ENCODE measurements around the gene GGACT. TPM values are rescaled to one million over a fixed set of nuclear protein-coding genes. Genes with fewer than 3 reads are reported as not detected.
A peak's percentile ranks its signal among the peaks of the same experiment; 100 is the strongest.

GGACT gene
- total RNA-seq, 1 experiment from 2014 or later = 2.2 TPM

DNA sequence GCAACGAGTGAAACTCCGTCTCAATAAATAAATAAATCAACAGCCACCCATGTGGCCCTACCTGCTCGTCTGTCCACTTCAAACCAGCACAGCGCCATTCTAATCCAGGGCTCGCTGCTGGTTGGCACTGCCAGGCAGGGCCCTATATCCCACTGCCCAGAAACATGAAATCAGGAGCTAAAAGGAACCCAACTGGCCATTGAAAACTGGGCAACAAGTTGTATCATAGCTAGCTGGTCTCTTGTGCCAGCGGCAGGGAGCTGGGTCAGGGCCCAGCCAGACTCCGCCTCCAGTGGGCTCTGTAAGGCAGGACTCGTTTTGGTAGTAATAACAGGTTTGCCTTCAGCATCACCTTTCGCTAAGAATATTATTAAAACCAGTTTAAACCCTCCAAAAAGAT lies 39.3 kb downstream of the GGACT start:
- no peak for DNase-seq (ENCODE audit: low read depth)

DNA sequence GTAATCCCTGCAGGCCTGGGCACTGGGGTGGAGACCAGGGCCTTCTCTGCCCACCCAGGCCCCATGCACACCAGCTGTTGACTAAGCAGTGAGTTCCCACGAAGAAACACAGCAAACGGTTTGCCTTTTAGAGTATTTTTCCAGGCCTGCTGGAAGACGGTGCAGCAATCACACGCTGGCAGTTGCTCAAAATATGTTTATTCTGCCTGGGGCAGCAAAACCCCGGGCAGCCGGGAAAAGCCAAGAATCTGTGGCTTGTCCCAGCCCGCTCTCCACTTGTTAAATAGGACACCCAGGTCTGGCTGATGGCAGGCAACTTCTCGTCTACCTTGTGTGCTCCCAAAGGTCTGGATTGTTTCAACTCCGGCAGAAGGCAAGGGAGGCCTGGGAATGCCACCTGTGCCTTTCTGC lies 40.8 kb downstream of the GGACT start:
- peak; percentile 54 for DNase-seq (ENCODE audit: low read depth)

DNA sequence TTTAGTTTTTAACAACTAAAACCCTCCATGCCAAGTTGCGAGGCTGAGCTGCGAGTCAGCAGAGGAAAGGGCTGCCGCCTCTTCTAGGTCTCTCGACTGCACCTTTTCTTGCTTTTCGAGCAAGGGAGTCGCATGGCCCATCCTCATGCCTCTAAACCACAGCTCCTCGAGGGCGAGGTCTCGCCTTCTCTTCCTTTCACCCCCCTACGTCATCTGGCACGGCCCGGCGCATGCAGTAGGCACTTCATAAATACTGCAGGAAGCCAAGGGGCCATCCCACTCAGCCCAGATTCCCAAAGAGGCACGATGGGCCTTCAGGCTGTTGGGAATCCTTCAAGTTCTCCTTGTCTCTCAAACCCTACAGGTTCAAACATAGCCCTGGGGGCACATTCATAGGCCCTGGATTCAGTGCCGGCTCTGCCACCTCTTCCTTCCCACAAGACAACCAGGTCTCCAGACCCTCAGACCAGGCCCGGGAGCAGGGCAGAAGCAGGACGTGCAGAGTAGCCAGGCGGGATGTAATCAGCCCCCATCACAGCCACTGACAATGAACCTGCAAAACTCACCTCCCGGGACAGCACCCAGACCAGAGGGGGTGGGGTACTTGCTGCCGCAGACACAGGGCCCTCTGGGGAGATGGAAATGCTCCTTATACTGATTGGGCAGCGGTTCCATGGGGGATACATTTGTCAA lies 41.7 kb downstream of the GGACT start:
- DNase-seq (ENCODE audit: low read depth) = no peak

DNA sequence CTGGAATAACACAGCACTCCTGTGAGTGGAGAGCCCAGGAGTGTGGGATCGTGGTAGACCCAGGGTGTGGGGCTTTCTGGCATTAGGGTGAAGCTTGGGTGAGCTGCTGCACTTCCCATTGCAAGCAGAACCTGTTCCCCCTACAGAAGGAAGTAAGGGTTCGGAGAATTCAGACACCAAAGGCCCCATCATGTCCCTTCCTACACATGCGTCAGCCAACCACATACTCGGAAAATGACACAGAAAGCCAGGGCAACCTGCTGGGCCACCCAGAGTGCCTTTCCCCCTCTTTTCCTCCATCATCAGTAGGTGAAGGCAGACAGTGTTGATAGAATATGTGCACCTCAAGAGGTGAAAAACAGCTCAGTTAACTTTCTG lies 42.9 kb downstream of the GGACT start:
- DNase-seq (ENCODE audit: low read depth) = no peak

DNA sequence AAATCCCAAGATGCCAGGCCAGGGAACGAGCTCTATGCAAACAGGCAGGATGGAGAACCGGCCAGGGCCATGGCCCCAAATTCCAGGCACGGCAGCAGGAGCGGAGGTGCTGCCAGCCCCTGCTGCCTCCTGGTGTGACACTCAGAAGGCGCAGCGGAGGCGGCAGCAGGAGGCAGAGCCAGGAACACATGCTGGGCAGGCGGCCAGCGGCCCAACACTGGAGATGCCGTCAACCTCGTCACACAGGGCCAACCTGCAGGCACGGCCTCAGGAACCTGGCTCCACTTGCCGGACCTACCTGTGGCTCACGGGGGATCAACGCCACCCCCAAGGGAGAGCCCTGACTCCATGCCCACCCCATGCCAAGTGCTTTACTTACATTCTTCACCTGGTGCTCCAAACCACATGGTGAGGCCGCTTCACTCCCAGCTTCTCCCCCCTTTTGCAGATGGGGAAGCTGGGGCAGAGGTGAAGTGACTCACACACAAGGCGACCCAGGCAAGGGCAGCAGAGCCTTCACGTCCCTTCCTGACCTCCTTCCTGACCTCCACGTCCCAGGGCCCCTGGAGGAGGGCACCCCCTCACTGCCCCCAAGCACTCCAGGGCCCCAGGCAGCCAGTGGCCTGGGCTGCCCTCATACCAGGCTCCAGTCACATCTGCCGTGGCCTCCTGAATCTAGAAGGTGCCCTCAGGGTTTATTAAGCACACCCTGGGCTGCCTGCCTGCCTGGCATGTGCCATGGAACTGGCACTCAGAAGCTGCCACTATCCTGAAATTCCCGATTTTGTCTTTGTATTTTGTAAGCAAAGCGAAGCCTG lies 43.5 kb downstream of the GGACT start:
- no peak for DNase-seq (ENCODE audit: low read depth)

DNA sequence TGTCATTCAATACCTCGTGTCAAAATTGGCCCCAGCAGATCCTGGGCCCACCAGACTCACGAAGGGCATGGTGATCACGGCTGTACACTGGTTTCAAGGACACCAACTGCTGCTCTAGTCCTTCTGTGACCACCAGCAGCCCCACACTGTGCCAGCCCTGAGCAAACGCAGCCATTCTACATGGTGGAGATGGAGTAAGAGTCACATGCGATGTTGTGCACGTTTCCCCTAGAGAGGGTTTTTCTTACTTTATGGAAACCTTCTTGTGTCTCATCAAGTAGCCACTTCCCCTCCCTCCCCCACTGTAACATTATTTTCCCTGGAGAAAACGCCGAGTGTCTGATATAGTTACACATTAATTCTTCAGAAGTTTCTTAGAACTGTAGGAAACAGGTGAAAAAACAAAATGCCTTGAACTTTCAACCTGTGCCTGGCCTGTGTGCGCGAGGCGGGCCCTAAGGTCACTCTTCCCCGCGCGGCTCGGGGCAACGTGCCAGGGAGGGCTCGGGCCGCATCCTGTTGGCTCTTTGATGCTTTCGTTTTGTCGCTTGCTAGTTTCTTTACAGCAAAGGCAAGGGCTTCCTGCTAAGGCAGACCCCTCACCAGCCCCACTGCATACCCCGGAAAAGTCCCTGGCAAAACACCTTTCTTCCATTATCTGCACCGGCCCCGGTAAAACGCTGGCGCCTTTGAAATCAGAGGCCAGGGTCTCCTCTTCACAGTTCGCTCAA lies 44.6 kb downstream of the GGACT start:
- no peak for DNase-seq (ENCODE audit: low read depth)

DNA sequence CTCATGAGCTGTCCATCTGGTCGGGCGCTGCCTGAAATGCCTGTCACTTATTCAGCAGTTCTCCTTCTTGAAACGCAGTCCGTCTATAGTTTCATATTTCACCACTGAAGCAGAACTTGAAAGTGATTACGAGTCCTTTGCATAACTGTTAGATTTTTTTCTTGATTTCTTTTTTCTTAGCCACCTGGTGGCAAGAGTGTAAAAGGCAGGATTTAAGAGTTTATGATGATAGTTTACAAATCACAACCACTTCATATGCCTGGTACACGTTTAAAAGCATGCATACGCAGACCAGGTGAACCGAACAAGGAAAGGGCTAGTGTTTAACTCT lies 45.8 kb downstream of the GGACT start:
- DNase-seq (ENCODE audit: low read depth) = peak; percentile 22

DNA sequence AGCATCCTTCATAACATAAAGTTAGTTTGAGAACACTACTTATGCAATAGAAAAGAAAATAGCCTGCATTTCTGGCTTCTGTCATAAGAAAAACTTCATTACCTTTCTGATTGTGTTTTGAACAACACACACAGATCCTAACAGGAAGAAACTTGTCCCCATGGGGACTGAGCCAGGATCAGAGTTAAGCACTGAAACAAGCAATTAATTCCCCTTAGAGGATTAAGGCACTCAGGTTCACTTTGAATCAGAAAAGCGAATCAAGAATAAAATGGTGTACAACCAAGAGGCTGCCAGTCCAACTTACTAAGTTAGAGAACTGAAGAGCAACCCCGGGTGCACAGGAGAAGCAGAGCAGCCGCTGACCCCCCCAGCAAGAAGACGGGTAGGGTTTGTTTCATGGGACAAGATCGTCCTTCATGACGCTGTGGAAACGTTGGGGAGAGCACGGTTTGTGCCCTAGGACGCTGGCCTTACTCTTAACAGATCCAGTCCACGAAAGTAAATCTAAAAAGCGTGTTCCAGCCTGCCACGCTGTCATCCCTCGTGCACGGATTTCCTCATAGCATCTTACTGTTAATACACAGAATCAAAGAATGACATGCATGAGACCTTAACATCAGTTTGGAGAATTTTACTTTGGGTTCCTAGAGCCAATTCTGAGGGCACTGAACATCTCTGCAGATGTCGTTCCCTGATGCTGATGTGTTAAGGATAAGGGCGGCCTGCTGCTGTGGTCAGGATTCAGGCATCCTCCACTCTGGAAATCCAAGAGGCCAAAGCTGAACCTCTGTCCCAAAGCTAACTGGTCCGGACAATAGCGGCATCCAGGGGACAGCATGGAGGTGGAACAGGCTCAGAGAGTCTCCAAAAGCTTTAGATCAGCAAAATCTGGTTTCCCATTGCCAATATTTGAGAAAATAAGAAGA lies 46.4 kb downstream of the GGACT start:
- no peak for DNase-seq (ENCODE audit: low read depth)

DNA sequence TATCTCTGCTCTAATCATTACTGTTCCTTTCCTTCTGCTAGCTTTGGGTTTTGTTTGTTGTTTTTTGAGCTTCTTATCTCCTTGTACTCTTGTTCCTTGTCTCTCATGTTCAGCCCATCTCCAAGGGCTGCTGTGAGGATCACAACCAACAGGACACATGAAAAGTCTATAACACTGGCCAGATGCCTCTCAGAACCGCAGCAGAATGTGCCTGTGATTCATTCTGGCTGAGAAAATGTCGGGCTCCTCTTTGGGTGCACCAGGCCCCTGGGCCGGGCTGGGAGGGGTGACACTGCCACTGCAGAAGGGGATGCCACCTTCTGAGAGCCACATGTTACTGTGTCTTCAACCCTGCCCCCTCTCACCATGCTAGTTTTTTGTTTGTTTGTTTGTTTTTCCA lies 48.0 kb downstream of the GGACT start:
- DNase-seq (ENCODE audit: low read depth) = no peak

DNA sequence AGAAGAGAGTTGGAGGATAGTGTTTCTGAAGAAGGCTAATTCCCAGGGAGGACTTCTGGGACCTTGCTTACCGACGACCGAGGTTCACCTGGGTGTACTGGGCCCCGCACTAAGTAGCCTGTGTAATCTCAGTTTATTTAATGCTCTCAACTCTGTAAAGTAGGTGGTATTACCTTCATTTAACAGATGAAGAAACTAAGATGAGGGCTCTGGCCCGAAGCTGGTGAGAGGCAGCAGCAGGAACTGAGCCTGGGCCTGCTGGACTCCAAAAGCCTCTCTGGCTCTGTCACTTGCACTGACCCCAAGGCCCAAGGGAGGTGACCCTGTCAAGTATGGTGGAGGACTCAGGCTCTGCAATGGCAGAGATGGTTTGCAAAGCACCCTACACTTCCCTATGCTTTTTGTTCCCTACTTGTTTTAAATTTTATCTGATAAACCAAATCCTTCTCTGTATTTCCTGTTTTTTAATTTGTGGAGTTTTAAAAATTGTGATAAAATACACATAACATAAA lies 50.6 kb downstream of the GGACT start:
- DNase-seq (ENCODE audit: low read depth) = no peak

DNA sequence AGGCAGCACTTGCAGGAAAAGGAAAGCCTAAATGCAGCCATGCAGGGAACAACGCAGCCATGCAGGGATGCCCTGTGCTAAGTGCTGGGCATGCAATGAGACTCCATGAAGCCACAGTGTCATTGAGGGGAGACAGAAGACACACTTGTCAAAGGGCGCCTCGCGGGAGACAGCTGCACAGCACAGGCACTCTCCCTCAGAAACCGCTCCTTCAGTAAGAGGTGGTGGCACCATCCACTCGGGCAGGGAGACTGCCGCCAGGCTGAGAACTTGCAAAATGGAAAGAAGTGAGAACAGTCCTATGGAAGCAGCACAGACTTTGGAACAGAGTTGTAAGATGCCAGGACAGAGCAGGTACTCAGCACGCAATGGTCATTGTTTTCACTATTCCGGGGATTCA lies 51.1 kb downstream of the GGACT start:
- DNase-seq (ENCODE audit: low read depth) = no peak

DNA sequence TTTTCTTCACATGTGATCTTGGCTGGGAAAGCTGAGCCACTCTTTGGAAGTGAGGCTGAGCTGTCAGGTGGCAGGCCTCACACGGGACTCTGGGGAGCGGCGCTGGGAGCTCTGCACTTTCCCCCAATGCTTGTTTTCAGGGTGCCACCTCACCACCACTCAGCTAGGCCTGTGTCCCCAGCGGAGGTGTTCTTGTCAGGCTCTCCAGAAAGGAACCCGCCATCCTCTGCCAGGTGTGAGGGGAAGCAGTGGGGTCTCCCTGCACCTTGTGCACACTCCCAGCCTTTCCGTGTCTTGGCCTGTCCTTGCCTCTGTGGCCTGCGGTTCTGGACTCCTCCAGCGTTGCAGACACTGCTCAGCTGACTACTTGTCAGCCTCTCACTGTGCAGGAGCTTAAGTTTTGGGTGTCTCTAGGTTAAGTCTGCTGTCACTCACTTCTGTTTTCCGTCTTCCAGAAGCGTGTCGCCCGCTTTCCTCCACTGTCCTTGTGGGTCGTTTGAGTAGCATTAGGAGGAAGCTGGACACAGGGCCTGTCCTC lies 51.9 kb downstream of the GGACT start:
- no peak for DNase-seq (ENCODE audit: low read depth)

DNA sequence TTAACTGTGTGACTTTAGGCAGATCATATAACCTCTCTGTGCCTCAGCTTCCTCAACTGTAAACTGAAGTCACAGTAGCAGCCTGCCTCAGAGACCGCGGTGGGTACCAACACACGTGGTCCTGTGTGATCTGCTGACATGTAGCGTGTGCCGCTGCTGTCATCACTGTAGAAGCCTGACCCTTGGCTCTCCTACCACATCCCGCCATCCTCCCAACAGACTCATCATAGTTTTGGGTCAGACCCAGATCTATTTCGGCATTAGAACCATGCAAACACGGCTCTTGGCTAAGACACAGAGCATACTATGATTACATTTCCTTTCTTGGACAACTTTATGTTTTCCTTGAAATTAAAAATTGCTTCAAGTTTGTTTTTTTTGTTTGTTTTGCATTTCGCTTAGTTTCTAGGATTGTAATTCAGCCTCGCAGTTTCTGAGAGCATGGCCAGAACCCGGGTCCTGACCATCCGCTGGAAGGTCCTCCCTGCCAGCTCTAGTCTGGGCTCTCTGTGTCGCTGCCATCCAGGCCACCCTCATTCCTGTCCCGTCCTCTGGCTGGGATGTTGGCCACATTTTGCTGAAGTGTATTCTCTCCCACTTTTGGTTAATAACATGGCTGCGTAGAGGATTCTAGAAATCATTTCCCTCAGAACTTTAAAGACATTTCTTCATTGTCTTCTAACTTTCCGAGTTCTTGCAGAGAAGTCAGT lies 53.0 kb downstream of the GGACT start:
- no peak for DNase-seq (ENCODE audit: low read depth)

DNA sequence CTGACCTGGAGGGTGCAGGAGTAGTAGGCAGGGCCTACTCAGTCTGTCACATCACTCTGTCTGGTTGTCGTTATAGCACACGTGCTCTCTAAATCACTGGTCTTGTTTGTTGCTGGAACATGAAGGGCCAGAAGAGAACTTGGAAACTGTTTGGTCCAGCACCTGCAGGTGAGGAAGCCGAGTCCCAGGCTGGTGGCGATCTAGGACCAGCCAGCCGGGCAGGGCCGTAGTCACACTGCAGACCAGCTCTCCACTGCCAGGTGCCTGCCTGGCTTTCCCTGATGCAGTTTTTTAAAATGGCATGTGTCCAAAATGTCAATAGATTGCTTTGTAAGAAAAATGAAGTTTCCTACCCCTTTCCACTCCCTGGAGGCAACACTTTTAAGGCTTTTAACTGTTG lies 53.7 kb downstream of the GGACT start:
- no peak for DNase-seq (ENCODE audit: low read depth)

DNA sequence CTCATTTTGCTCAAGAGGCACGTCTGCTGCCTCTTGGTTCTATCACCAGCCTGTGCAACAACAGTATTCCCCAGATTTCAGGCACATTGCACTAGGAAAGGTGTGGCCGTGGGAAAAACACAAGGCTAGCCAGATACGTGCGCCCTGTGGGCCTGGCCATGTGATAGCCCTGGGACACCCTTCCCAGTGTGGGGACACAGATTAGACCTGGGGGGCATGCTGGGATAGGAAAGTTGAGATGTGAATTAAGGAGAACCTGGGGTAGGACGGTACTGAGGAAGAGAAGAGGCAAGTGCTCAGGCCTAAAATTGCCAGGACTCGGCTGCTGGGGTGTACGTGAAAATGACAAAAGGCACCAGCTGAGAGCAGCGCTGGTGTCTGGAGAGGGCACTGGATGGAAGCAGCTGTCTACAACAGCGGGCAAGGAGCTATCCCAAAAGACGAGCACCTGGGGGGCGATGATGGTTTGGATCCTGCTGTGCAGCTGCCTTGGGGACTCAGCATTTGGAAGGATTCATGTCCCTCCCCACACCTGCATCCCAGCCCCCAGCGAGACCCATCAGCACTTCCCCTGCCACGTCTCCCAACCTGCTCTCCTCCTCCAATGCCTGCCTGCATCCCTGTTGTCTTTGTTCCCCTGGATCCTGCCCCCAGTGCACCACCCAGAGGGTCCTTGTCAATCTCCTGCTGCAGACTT lies 54.3 kb downstream of the GGACT start:
- no peak for DNase-seq (ENCODE audit: low read depth)

DNA sequence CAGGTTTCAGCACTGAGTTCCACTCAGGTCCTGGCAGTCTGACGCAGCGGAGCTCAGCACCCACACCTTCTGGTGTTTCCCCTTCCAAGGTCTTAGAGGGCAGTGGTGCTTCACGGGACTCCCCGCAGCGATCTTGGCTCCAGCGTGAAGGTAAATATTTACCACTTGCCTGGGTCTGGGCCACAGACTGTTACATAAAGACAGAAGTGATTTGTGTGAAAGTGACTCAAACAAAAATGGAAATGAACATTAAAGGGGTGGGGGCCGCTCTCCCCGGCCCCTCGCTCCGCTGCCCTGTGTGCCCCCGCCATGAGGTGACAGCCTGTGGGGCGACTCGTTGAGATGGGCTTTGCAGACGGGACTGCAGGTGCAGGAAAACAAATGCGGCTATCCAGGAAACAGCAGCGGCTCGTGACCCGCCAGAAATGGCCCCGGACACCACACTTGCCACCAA lies 55.0 kb downstream of the GGACT start:
- no peak for DNase-seq (ENCODE audit: low read depth)

DNA sequence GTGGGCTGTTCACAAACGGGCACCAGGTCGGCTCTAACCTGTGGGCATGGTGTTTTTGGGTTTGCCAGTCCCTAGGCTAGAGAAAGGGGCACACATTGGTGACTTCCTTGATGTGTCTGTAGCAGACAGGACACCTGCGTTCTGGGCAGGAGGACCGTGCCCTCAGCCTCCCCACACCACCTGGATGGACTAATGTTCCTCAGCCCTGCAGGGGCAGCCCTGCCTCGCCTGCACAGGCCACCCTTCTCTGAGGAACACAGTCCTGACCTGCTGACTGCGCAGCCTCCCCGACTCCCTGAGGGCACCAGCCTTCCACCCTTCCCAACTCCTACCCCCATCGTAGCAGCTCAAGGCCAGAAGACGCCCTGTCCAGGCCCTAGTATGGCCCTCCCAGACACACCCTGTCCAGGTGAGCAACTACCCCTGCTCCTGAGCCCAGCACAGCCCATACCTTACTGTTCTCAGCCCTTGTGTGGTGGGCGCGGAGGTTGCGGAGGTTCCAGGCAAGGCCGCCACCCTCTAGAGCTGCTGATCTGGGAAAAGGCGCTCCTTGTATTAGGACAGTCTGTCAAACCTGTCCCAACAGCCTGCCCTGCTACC lies 55.7 kb downstream of the GGACT start:
- DNase-seq (ENCODE audit: low read depth) = no peak

DNA sequence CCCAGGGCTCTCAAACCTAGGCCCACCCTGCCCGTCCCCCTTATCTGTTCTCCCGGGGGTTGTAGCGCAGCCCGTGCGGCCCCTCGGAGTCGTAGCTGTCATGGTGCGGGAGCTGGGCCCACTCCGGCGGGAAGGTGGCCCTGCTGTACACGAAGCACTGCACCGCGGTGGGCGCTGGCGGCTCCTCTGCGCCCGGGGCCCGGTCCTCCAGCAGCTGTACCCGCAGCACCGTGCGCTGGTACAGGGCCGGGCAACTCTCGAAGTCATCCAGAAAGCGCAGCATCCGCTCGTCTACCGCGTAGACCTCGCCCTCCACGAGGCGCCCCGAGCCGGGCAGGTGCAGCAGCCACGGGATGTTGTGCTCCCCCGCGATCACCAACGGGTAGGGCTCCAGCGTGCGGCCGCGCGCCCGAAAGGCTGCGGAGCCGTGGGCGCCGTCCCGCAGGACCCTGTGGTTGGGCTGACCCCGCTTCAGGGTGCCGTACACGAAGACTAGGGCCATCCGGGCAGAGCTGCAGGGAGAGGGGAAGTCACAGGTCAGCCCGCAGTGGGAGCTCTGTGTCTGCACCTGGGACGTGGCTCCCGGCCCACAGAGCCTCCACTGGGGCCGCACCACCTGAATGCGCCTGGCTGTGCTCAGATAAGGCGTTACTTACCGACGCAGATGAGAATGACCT lies 56.4 kb downstream of the GGACT start:
- DNase-seq (ENCODE audit: low read depth) = no peak

DNA sequence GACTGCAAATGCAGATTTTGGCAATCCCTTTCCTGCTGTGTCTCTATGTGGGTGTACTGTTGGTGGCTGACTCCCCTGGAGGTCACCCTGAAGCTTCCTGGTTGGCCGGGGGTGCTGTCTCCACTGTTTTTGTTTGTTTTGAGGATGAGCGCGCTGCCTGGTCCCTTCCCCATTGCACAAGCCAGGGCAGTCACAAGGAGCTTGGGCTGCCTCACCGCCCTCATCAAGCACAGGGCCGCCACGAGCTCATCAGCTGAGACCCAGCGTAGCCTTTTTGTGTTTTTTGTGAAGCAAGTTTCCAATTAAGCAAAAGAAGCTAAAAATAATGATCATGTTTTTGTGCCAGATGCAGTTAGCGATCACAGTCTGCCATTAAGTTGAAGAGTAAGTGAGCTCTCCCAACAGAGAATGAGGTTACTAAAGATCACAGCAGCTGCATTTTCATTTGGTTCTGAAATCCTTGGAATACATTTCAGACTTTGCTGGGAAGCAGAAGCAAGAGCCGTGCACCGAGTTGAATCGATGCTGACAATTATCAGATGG lies 57.8 kb downstream of the GGACT start:
- DNase-seq (ENCODE audit: low read depth) = no peak

Data from RPMI7951 (cell line).